H1 (cell line): Measurements from ENCODE around the gene GRIP2.

Experiments
- EP300 ChIP-seq, 2 experiments: IDR thresholded peaks; 1 replicate in 1 of 2; 2 replicates in 1 of 2; pipeline ENCODE4 v1.6.1; 2011 to 2012; ENCODE audit warnings: low read depth in 2 of 2, low read length in 2 of 2, mild to moderate bottlenecking in 2 of 2, borderline replicate concordance in 1 of 2, inconsistent platforms in 1 of 2, moderate library complexity in 1 of 2
- TF ChIP-seq, protein P1 (sequence below), 3 experiments: IDR thresholded peaks; 1 replicate in 2 of 3; 2 replicates in 1 of 3; pipeline versions ENCODE4 v1.5.1 to v1.6.1; 2011; ENCODE audit warnings: low read length in 3 of 3, mild to moderate bottlenecking in 3 of 3, inconsistent platforms in 2 of 3, low read depth in 1 of 3, moderate library complexity in 1 of 3; ENCODE audit not compliant: insufficient read depth in 1 of 3; ENCODE audit errors: control extremely low read depth in 1 of 3

DNA sequence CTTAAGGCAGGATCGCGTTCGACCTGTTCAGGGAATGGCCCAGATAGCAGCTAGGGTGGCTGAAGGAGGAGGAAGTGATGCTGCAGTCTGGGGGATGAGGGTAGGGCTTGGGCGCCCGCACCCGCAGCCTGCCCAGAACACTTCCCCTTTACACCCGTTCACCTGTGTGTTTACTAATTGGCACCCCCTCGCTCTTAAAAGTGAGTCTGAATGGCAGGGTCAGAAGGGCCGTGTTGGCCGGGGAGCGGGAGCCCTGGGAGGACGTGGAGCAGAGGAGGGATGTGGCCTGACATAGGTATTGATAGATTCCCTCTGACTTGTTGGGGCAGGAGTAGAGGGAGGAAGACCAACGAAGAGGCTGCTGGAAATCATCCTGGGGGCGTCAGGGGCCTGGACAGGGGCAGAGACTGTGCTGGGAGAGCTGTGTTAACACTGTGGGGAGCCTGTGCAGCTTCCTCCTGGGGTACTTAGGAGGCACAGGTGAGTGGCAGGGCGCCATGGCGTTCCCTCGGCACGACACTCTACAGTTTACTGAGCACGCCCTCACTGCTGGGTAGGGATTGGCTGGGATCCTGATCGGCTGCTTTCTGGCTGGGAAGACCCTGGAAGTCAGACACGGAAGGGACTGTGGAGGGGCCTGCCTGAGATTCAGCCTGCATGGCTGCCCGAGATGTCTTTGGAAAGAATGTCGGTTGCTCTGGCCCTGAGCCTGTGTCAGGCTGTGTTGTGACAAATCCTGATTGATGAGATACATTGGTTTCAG lies 86.1 kb downstream of the GRIP2 start:
- TF ChIP-seq, protein P1, sequence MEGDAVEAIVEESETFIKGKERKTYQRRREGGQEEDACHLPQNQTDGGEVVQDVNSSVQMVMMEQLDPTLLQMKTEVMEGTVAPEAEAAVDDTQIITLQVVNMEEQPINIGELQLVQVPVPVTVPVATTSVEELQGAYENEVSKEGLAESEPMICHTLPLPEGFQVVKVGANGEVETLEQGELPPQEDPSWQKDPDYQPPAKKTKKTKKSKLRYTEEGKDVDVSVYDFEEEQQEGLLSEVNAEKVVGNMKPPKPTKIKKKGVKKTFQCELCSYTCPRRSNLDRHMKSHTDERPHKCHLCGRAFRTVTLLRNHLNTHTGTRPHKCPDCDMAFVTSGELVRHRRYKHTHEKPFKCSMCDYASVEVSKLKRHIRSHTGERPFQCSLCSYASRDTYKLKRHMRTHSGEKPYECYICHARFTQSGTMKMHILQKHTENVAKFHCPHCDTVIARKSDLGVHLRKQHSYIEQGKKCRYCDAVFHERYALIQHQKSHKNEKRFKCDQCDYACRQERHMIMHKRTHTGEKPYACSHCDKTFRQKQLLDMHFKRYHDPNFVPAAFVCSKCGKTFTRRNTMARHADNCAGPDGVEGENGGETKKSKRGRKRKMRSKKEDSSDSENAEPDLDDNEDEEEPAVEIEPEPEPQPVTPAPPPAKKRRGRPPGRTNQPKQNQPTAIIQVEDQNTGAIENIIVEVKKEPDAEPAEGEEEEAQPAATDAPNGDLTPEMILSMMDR (IDR thresholded peaks at IDR 0.05; ENCODE audit: control extremely low read depth in 1 of 3, insufficient read depth in 1 of 3, low read depth in 1 of 3, low read length in 3 of 3), result no peak
- TF ChIP-seq EP300 (IDR thresholded peaks at IDR 0.05; ENCODE audit: borderline replicate concordance in 1 of 2, low read depth in 2 of 2, low read length in 2 of 2), result no peak
